Small intestine (tissue), 7 donors: ENCODE data around the gene AFF4. TPM values are rescaled to one million over a fixed set of nuclear protein-coding genes. Genes with fewer than 3 reads are reported as not detected.

Experiments
- DNase-seq, 2 donors: peaks; one replicate each; pipeline versions ENCODE4 v3.0.0 to v3.0.0-alpha.2; 2013
- FAIRE-seq: peaks from 2 replicates; lab custom pipeline; 2012; peaks lifted over from hg19 to GRCh38; lab: Jason Lieb, UNC
- H3K27ac ChIP-seq, 3 donors: one replicate each; pipeline ENCODE4 v1.5.1; 2013; ENCODE audit warnings: low read length in 2 of 3, mild to moderate bottlenecking in 2 of 3, control low read depth in 1 of 3, inconsistent platforms in 1 of 3, low read depth in 1 of 3, moderate library complexity in 1 of 3
- H3K27me3 ChIP-seq, 3 donors: one replicate each; pipeline ENCODE4 v1.6.1; 2013; ENCODE audit warnings: low read length in 3 of 3, inconsistent platforms in 1 of 3; ENCODE audit not compliant: control insufficient read depth in 3 of 3, insufficient read depth in 3 of 3
- H3K36me3 ChIP-seq, 3 donors: one replicate each; pipeline ENCODE4 v1.6.1; 2013; ENCODE audit warnings: low read length in 3 of 3, inconsistent platforms in 1 of 3, low read depth in 1 of 3, mild to moderate bottlenecking in 1 of 3, moderate library complexity in 1 of 3; ENCODE audit not compliant: control insufficient read depth in 3 of 3, insufficient read depth in 2 of 3
- H3K4me1 ChIP-seq, 3 donors: one replicate each; pipeline ENCODE4 v1.6.1; 2013; ENCODE audit warnings: low read length in 2 of 3, inconsistent platforms in 1 of 3, low read depth in 1 of 3, mild to moderate bottlenecking in 1 of 3, moderate library complexity in 1 of 3; ENCODE audit not compliant: control insufficient read depth in 3 of 3, insufficient read depth in 2 of 3
- H3K4me3 ChIP-seq, 3 donors: one replicate each; pipeline ENCODE4 v1.5.1; 2013; ENCODE audit warnings: low read length in 3 of 3, control low read depth in 1 of 3, inconsistent platforms in 1 of 3, low read depth in 1 of 3, mild to moderate bottlenecking in 1 of 3, moderate library complexity in 1 of 3
- H3K9me3 ChIP-seq, 2 donors: one replicate each; pipeline ENCODE4 v1.6.1; 2013; ENCODE audit warnings: low read depth in 1 of 2, low read length in 1 of 2; ENCODE audit not compliant: control insufficient read depth in 2 of 2, insufficient read depth in 1 of 2
- WGBS, 3 donors: extraction: QIAGEN DNeasy Blood & Tissue Kit; methylation state at CpG; one replicate each; pipeline ENCODE4 v1.1.7; 2013; 5-methylcytosine and 5-hydroxymethylcytosine counted together
- polyA plus RNA-seq, 4 donors: library from polyadenylated mRNA; stranded (reverse) in 3 of 4; unstranded in 1 of 4; fragments of 200-250 nt in 3 of 4; fragments of 120-200 nt in 1 of 4; gene quantifications; one replicate each; pipeline versions ENCODE4 v1.2.1 to v1.2.3, GENCODE V29; 2013
- donor health status: healthy with polysubstance abuse.
- donor health status: control.
- donor health status: control.
- donor health status: Bipolar disorder and iron deficiency.
- donor health status: healthy.

The AFF4 gene
- polyA plus RNA-seq, 4 donors = 7.0 to 45.7 (median 10.2) TPM

GRCh38 chr5:132830436-132831094 is 132.9 kb downstream of the AFF4 start, which contains the start of gene SHROOM1:
SHROOM1 (minus strand) TSS chr5:132830647; CDS start chr5:132826140, 4,507 bp downstream.
- Histone ChIP-seq H3K27me3 (no peaks in the 10 kb centered on the region), H3K36me3 (peaks cover 0 to 19% (median 0%) of the 10 kb centered on the region in 3 donors), H3K9me3 (no peaks in the 10 kb centered on the region), H3K27ac (peak within 1 kb of the TSS; percentile 60 to 93 (median 82)), H3K4me3 (peak within 1 kb of the TSS; percentile 61 to 82 (median 62)), H3K4me1 (peaks cover 4 to 26% (median 4%) of the 10 kb centered on the region in 3 donors)
- FAIRE-seq (no peak), DNase-seq (peak; percentile 73 to 87)
- 3% methylated on average over 62 to 78 of the region's 78 CpGs for WGBS, 3 donors

- FAIRE-seq = no peak
- Histone ChIP-seq H3K4me1 (peaks cover 4 to 24% (median 4%) of the 10 kb centered on the region in 3 donors), H3K36me3 (peaks cover 0 to 23% (median 0%) of the 10 kb centered on the region in 3 donors), H3K27ac (peak overlapping the region; percentile 60 to 93 (median 82)), H3K27me3 (no peaks in the 10 kb centered on the region), H3K4me3 (peak overlapping the region; percentile 61 to 82 (median 62)), H3K9me3 (no peaks in the 10 kb centered on the region)
- WGBS, 3 donors = 1 to 3% (median 2%) methylated on average over 54 to 75 of the region's 75 CpGs
- peak; percentile 83 to 96 for DNase-seq
Measured at GRCh38 chr5:132829742-132830435, 133.5 kb downstream of the AFF4 start.

- Histone ChIP-seq H3K27ac (peak overlapping the region in 1 of 3 donors; percentile 30), H3K9me3 (no peaks in the 10 kb centered on the region), H3K4me1 (peaks cover 4 to 24% (median 4%) of the 10 kb centered on the region in 3 donors), H3K4me3 (peak overlapping the region; percentile 40 to 82 (median 62)), H3K36me3 (peaks cover 0 to 32% (median 0%) of the 10 kb centered on the region in 3 donors), H3K27me3 (no peaks in the 10 kb centered on the region)
- no peak for FAIRE-seq
- DNase-seq = peak in 1 of 2 donors; percentile 49
- 14 to 58% (median 39%) methylated on average over 4 of the region's 4 CpGs for WGBS, 3 donors
Measured at GRCh38 chr5:132828846-132829494, 134.5 kb downstream of the AFF4 start.

DNA sequence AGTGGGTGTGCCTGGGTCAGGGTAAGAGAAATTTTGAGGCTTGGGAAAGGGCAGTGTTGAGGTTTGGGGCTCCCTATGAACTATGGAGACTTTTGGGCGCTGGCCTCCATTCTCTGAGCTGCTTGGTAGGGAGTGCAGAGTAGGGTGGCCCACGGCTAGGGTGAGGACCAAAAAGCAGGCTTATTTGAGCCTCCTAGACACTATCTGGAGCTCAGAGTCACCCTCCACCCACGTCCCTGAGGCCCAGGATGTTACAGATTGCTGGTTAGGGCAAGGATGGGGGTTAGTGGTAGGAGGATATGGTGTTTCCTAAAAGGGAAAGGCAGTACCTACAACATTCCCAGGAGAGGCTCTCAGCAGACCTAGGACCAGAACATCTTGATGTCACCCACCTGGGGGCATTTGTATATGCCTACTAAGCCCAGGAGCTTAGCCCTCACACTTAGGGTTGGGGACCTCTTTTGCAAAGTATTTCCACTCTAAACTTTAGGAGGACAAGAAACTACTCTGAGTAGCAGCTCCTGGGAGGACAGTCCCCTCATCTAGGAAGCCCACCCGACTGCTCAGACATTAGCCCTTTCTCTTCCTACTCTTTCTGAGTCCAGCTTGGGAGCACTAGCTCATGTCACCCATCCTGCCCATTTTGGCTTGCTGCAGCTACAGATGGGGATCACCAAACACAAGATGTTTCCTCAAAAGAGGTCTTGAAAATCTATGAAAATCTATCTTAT is 135.3 kb downstream of the AFF4 start:
- peaks cover 4 to 30% (median 4%) of the 10 kb centered on the region in 3 donors for H3K4me1 ChIP-seq
- DNase-seq (no peak), FAIRE-seq (no peak)
- H3K27me3 ChIP-seq = no peaks in the 10 kb centered on the region
- no peak overlapping the region for H3K27ac ChIP-seq
- H3K36me3 ChIP-seq = peaks cover 0 to 39% (median 0%) of the 10 kb centered on the region in 3 donors
- H3K4me3 ChIP-seq = no peak overlapping the region
- 84 to 89% (median 88%) methylated on average over 4 of the region's 4 CpGs for WGBS, 3 donors
- H3K9me3 ChIP-seq = no peaks in the 10 kb centered on the region

- no peak for FAIRE-seq
- Histone ChIP-seq H3K4me3 (no peak overlapping the region), H3K27me3 (no peaks in the 10 kb centered on the region), H3K36me3 (peaks cover 0 to 39% (median 0%) of the 10 kb centered on the region in 3 donors), H3K27ac (peak overlapping the region in 1 of 3 donors; percentile 6), H3K9me3 (no peaks in the 10 kb centered on the region), H3K4me1 (peaks cover 4 to 29% (median 4%) of the 10 kb centered on the region in 3 donors)
- 62 to 72% (median 65%) methylated on average over 6 of the region's 6 CpGs for WGBS, 3 donors
- no peak for DNase-seq
Measured at GRCh38 chr5:132826424-132827082, 136.9 kb downstream of the AFF4 start.

DNA sequence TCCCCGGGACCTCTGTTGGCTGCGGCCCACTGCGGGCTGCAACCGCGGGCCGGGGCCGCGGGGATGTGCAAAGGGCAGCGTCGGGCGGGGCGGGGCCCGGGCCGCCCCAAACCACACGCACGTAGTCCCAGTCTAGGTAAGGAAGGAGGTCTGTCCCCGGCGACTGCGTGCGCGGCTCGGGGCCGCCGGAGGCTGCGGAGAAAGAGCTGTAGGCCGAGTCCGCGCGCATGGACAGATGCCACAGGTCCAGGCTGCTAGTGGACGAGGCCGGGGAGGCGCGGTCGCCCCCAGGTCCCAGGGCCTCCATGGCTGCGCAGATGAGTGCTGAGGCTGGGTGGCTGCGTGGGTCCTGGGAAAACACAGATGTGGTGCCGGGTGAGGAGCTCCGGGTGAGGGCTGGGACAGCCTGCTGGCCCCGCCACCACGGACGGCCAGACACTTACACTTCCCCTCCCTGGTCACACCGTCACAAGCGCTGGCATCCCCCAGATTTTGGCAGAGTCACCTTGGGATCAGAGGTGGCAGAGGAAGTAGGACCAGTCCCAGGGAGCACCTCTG is 137.5 kb downstream of the AFF4 start:
- WGBS, 3 donors = 58 to 90% (median 72%) methylated on average over 33 to 43 of the region's 43 CpGs
- H3K4me3 ChIP-seq = peak overlapping the region in 1 of 3 donors; percentile 26
- H3K27ac ChIP-seq = peak overlapping the region in 1 of 3 donors; percentile 6
- H3K27me3 ChIP-seq = no peaks in the 10 kb centered on the region
- FAIRE-seq (no peak), DNase-seq (peak in 1 of 2 donors; percentile 21)
- H3K4me1 ChIP-seq = peaks cover under 1 to 23% (median 2%) of the 10 kb centered on the region in 3 donors
- no peaks in the 10 kb centered on the region for H3K9me3 ChIP-seq
- H3K36me3 ChIP-seq = peaks cover 0 to 39% (median 0%) of the 10 kb centered on the region in 3 donors
